Panc1 (cell line): ENCODE measurements around the gene TUBB1. TPM values are rescaled to one million over a fixed set of nuclear protein-coding genes. Genes with fewer than 3 reads are reported as not detected.

Experiments used
- ATAC-seq: fragments of 200-7000 bp; cut with Tn5 transposase; 2 replicates; pipeline ENCODE4 v1.9.1; 2020; ENCODE audit warnings: mild to moderate bottlenecking, moderate library complexity
- BruUV-seq: library from RNA; stranded (reverse); fragments of 400-500 nt; replicated peaks from 2 replicates; lab custom pipeline; 2021; lab: Mats Ljungman, UMichigan
- CTCF ChIA-PET: fragments of 300-600 bp; sonication (Branson Sonifier 250); formaldehyde crosslinking; loops from one replicate; lab custom pipeline; 2022; ENCODE audit warnings: antibody characterized with exemption; lab: Charles Lee
- POLR2A ChIA-PET: fragments of 300-600 bp; sonication (Branson Sonifier 250); formaldehyde crosslinking; loops from one replicate; lab custom pipeline; 2022; ENCODE audit warnings: antibody characterized with exemption; lab: Charles Lee
- DNase-seq: peaks from one replicate; pipeline ENCODE4 v3.0.0-alpha.2; 2010; ENCODE audit warnings: low read depth, low spot score
- H3K27ac ChIP-seq: 2 replicates; pipeline ENCODE4 v1.5.1; 2011; ENCODE audit warnings: mild to moderate bottlenecking, low read length, inconsistent platforms
- H3K27me3 ChIP-seq: fragments of 200-500 bp; sonication (Bioruptor generic); 2 replicates; pipeline ENCODE4 v1.6.0; 2014; ENCODE audit warnings: low read length, inconsistent platforms; ENCODE audit not compliant: control insufficient read depth, insufficient read depth
- H3K36me3 ChIP-seq: fragments of 200-500 bp; sonication (Bioruptor generic); 2 replicates; pipeline ENCODE4 v1.5.1; 2014; ENCODE audit warnings: inconsistent platforms, mild to moderate bottlenecking, low read length, moderate library complexity; ENCODE audit not compliant: control insufficient read depth, insufficient read depth
- H3K4me1 ChIP-seq: 2 replicates; pipeline ENCODE4 v1.5.1; 2011; ENCODE audit warnings: inconsistent platforms, mild to moderate bottlenecking, low read length, moderate library complexity; ENCODE audit not compliant: control insufficient read depth, insufficient read depth
- H3K4me3 ChIP-seq, 2 experiments: 2 replicates each; pipeline ENCODE4 v1.5.1; 2011 to 2012; ENCODE audit warnings: low read depth in 2 of 2, low read length in 2 of 2, mild to moderate bottlenecking in 2 of 2, inconsistent platforms in 1 of 2, moderate library complexity in 1 of 2
- H3K9me3 ChIP-seq: fragments of 200-500 bp; sonication (Bioruptor generic); 2 replicates; pipeline ENCODE4 v1.5.1; 2014; ENCODE audit warnings: low read depth, mild to moderate bottlenecking, inconsistent platforms, low read length, moderate library complexity; ENCODE audit not compliant: control insufficient read depth, insufficient read depth
- POLR2AphosphoS5 ChIP-seq: IDR thresholded peaks from 2 replicates; pipeline ENCODE4 v1.6.1; 2012; ENCODE audit warnings: mild to moderate bottlenecking, low read depth, low read length, moderate library complexity
- SIN3A ChIP-seq: IDR thresholded peaks from 2 replicates; pipeline ENCODE4 v1.6.1; 2012; ENCODE audit warnings: low read depth, mild to moderate bottlenecking, low read length, moderate library complexity, borderline replicate concordance; ENCODE audit not compliant: insufficient read depth
- in situ Hi-C: cut with HindIII; loops from 2 replicates; pipeline ENCODE4 v1.10.0; 2016; ENCODE audit warnings: low sequenced_read_pairs, low pct_unique_long_range_greater_than_20kb
- intact Hi-C: fragments of 100-400 bp; cut with micrococcal nuclease; formaldehyde crosslinking; loops from one replicate; pipeline ENCODE4 v1.10.0; 2022; ENCODE audit not compliant: unreplicated experiment
- total RNA-seq: library from RNA; stranded (reverse); gene quantifications from one replicate; pipeline ENCODE4 v1.2.1, GENCODE V29; 2021; ENCODE audit not compliant: unreplicated experiment
- TF ChIP-seq, protein P1 (sequence below), 2 experiments: IDR thresholded peaks; 2 replicates each; pipeline ENCODE4 v1.6.1; 2011 to 2012; ENCODE audit warnings: low read depth in 2 of 2, control low read depth in 1 of 2, low read length in 1 of 2, mild to moderate bottlenecking in 1 of 2, moderate library complexity in 1 of 2; ENCODE audit not compliant: insufficient read depth in 1 of 2
- TF ChIP-seq, protein P2 (sequence below): fragments of 450-650 bp; IDR thresholded peaks from 2 replicates; pipeline ENCODE4 v1.5.1; 2017; ENCODE audit warnings: mild to moderate bottlenecking

TUBB1 gene
- total RNA-seq, 1 experiment from 2014 or later, result not detected

DNA sequence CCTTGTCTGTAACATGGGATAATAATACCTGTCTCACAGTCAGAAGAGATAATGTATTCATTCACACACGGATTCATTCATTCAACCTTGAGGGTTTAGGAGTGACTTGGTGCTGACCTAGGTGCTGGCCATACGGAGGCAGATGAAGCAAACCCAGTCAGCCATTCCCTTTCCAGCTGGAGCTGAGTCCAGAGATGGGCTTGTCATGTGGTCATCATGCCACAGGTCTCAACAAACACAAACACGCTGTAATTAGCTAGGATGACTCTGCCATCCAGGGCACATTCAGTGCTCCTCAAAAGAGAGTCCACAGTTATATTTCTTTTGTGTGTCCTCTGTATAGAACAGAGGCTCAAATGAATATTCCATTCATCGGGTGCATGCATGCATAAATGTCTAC, 42.9 kb downstream of the TUBB1 start:
- BruUV-seq, result no TSS peak
- peaks cover 6% of the 10 kb centered on the region; the same call in 1 of the 2 replicates for H3K4me1 ChIP-seq
- H3K27ac ChIP-seq, result no peak overlapping the region
- intact Hi-C loops, result no loop called here
- no peak for ATAC-seq
- no peaks in the 10 kb centered on the region for H3K9me3 ChIP-seq
- ChIA-PET POLR2A (no interaction called here), CTCF (no interaction called here)
- peaks cover 23% of the 10 kb centered on the region for H3K27me3 ChIP-seq
- H3K36me3 ChIP-seq, result no peaks in the 10 kb centered on the region; the same call in 1 of the 2 replicates
- in situ Hi-C loops, result no loop called here
- DNase-seq, result no peak
- TF ChIP-seq, protein P1, sequence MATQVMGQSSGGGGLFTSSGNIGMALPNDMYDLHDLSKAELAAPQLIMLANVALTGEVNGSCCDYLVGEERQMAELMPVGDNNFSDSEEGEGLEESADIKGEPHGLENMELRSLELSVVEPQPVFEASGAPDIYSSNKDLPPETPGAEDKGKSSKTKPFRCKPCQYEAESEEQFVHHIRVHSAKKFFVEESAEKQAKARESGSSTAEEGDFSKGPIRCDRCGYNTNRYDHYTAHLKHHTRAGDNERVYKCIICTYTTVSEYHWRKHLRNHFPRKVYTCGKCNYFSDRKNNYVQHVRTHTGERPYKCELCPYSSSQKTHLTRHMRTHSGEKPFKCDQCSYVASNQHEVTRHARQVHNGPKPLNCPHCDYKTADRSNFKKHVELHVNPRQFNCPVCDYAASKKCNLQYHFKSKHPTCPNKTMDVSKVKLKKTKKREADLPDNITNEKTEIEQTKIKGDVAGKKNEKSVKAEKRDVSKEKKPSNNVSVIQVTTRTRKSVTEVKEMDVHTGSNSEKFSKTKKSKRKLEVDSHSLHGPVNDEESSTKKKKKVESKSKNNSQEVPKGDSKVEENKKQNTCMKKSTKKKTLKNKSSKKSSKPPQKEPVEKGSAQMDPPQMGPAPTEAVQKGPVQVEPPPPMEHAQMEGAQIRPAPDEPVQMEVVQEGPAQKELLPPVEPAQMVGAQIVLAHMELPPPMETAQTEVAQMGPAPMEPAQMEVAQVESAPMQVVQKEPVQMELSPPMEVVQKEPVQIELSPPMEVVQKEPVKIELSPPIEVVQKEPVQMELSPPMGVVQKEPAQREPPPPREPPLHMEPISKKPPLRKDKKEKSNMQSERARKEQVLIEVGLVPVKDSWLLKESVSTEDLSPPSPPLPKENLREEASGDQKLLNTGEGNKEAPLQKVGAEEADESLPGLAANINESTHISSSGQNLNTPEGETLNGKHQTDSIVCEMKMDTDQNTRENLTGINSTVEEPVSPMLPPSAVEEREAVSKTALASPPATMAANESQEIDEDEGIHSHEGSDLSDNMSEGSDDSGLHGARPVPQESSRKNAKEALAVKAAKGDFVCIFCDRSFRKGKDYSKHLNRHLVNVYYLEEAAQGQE (IDR thresholded peaks at IDR 0.05; ENCODE audit: insufficient read depth in 1 of 2, low read depth in 2 of 2, low read length in 1 of 2), result peak in 1 of 2 experiments; percentile 52; a peak in 2 of 4 replicates
- TF ChIP-seq, protein P2, sequence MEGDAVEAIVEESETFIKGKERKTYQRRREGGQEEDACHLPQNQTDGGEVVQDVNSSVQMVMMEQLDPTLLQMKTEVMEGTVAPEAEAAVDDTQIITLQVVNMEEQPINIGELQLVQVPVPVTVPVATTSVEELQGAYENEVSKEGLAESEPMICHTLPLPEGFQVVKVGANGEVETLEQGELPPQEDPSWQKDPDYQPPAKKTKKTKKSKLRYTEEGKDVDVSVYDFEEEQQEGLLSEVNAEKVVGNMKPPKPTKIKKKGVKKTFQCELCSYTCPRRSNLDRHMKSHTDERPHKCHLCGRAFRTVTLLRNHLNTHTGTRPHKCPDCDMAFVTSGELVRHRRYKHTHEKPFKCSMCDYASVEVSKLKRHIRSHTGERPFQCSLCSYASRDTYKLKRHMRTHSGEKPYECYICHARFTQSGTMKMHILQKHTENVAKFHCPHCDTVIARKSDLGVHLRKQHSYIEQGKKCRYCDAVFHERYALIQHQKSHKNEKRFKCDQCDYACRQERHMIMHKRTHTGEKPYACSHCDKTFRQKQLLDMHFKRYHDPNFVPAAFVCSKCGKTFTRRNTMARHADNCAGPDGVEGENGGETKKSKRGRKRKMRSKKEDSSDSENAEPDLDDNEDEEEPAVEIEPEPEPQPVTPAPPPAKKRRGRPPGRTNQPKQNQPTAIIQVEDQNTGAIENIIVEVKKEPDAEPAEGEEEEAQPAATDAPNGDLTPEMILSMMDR, result no peak
- H3K4me3 ChIP-seq, result no peak overlapping the region

DNA sequence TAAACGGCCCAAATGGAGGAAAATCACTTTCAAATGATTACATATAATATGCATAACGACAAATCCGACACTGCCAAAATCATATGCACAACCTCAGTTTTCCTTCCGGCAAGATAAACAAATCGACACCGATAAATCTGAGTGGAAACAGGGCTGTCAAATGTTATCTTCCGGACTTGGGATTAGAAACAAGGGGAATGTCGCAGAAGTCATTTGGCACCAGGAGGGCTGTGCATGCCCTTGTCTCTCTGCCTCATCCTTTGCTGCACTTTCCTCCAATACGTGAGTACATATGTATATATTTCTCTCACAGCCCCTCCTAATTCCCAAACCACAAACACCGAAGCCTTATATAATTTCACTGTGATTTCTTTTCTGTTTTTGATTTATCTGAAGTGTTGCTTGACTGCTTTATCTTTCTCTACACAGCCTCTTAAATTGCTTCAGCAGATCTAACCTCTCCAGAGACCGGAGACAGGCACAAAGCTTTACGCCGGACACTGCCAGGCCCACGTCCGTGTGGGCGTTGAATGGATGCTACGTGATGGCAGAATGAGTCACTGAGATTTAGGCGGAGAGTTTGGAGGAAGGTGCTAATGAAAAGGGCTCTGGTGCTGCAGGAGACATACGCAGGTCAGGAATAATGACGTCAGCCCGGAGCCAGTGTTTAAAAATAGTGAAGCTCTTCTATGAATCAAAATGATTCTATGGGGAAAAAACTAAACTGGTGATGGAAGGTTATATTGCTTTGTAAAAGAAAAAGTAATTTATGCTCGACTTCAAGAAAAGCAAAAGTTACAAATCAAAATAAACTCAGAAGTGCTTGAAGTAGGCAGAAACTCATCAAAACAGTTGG, 44.4 kb downstream of the TUBB1 start:
- Histone ChIP-seq H3K27ac (no peak overlapping the region), H3K4me3 (0 out of 4 replicates have a peak overlapping the region, but pooled peaks of 1 of the 2 experiments have one; percentile 17), H3K4me1 (peaks cover 6% of the 10 kb centered on the region; the same call in 1 of the 2 replicates), H3K36me3 (no peaks in the 10 kb centered on the region; the same call in 1 of the 2 replicates), H3K27me3 (peaks cover 20% of the 10 kb centered on the region), H3K9me3 (no peaks in the 10 kb centered on the region)
- BruUV-seq, result no TSS peak
- intact Hi-C loops, result no loop called here
- DNase-seq (no peak), ATAC-seq (peak; percentile 68; the same call in 1 of the 2 replicates)
- no peak for TF ChIP-seq POLR2AphosphoS5
- TF ChIP-seq, protein P2, result no peak
- no peak for TF ChIP-seq SIN3A
- CTCF ChIA-PET, result interaction anchor here (0.6 kb wide), 1 partner anchor 186 kb away, joined by 3 read pairs; no protein-coding TSS in a partner anchor
- in situ Hi-C loops, result no loop called here
- POLR2A ChIA-PET, result no interaction called here
